Measurements from ENCODE around the gene PRAMEF13. TPM values are rescaled to one million over a fixed set of nuclear protein-coding genes. Genes with fewer than 3 reads are reported as not detected.
"Not testable (repeated sequence)": the region's sequence is repeated elsewhere in the genome, so short reads cannot be mapped to it uniquely, and the experiment has no call there.

PRAMEF13 gene
- not detected for polyA plus RNA-seq (2013, experiment 1 of 2; ENCODE audit: insufficient read length)
- polyA plus RNA-seq (2013, experiment 2 of 2; ENCODE audit: insufficient read length), result not detected

GRCh38 chr1:13201309-13201708 is at the start of gene PRAMEF13:
TSS of gene PRAMEF13 (minus strand) at chr1:13201409. CDS start at chr1:13199589, 1,820 bp downstream.
- not testable (repeated sequence) for DNase-seq

GRCh38 chr1:13247122-13247521 is 45.9 kb upstream of the PRAMEF13 start:
- DNase-seq, result not testable (repeated sequence)

GRCh38 chr1:13246554-13246871 is 45.3 kb upstream of the PRAMEF13 start:
- DNase-seq, result not testable (repeated sequence)

GRCh38 chr1:13245841-13246553 is 44.8 kb upstream of the PRAMEF13 start:
- not testable (repeated sequence) for DNase-seq

GRCh38 chr1:13243536-13244263 is 42.5 kb upstream of the PRAMEF13 start:
- DNase-seq, result not testable (repeated sequence)

- DNase-seq, result not testable (repeated sequence)
Observed at GRCh38 chr1:13239633-13240032, 38.4 kb upstream of the PRAMEF13 start.

- not testable (repeated sequence) for DNase-seq
Observed at GRCh38 chr1:13237572-13237971, 36.4 kb upstream of the PRAMEF13 start.

GRCh38 chr1:13234057-13234456 is 32.8 kb upstream of the PRAMEF13 start:
- DNase-seq, result not testable (repeated sequence)

GRCh38 chr1:13232056-13232455 is 30.8 kb upstream of the PRAMEF13 start:
- DNase-seq, result not testable (repeated sequence)

- DNase-seq, result not testable (repeated sequence)
Observed at GRCh38 chr1:13231061-13231750, 30.0 kb upstream of the PRAMEF13 start.

- DNase-seq, result not testable (repeated sequence)
Observed at GRCh38 chr1:13230601-13231000, 29.4 kb upstream of the PRAMEF13 start.

- not testable (repeated sequence) for DNase-seq
Observed at GRCh38 chr1:13230096-13230495, 28.9 kb upstream of the PRAMEF13 start.

GRCh38 chr1:13228343-13228781 is 27.2 kb upstream of the PRAMEF13 start:
- no peak for DNase-seq

- not testable (repeated sequence) for DNase-seq
Observed at GRCh38 chr1:13227271-13228055, 26.3 kb upstream of the PRAMEF13 start.

- DNase-seq, result not testable (repeated sequence)
Observed at GRCh38 chr1:13225675-13226204, 24.5 kb upstream of the PRAMEF13 start, which contains the start of gene PRAMEF18. TSS of gene PRAMEF18 (minus strand) at chr1:13226154. CDS start at chr1:13226106, 48 bp downstream.

GRCh38 chr1:13224480-13225060 is 23.4 kb upstream of the PRAMEF13 start:
- no peak for DNase-seq

- not testable (repeated sequence) for DNase-seq
Observed at GRCh38 chr1:13222788-13223187, 21.6 kb upstream of the PRAMEF13 start.

GRCh38 chr1:13219203-13219602 is 18.0 kb upstream of the PRAMEF13 start:
- not testable (repeated sequence) for DNase-seq

- DNase-seq, result not testable (repeated sequence)
Observed at GRCh38 chr1:13216619-13217018, 15.4 kb upstream of the PRAMEF13 start.

- not testable (repeated sequence) for DNase-seq
Observed at GRCh38 chr1:13208712-13209111, 7.5 kb upstream of the PRAMEF13 start.

GRCh38 chr1:13171548-13171947 is 29.7 kb downstream of the PRAMEF13 start, which contains the start of gene PRAMEF9:
TSS of gene PRAMEF9 (plus strand) at chr1:13171848. CDS start at chr1:13175281, 3,433 bp downstream.
- not testable (repeated sequence) for DNase-seq

Measured in fibroblast of skin of back (primary cell).